ENCODE measurements around the gene DLGAP3. TPM values are rescaled to one million over a fixed set of nuclear protein-coding genes. Genes with fewer than 3 reads are reported as not detected.

The DLGAP3 gene
- total and polyA plus RNA-seq, 2 of the 13 experiments (the other 11 are each of a cell fraction or from before 2014, with no cell fraction given), result 0.03 to 0.04 TPM

DNA sequence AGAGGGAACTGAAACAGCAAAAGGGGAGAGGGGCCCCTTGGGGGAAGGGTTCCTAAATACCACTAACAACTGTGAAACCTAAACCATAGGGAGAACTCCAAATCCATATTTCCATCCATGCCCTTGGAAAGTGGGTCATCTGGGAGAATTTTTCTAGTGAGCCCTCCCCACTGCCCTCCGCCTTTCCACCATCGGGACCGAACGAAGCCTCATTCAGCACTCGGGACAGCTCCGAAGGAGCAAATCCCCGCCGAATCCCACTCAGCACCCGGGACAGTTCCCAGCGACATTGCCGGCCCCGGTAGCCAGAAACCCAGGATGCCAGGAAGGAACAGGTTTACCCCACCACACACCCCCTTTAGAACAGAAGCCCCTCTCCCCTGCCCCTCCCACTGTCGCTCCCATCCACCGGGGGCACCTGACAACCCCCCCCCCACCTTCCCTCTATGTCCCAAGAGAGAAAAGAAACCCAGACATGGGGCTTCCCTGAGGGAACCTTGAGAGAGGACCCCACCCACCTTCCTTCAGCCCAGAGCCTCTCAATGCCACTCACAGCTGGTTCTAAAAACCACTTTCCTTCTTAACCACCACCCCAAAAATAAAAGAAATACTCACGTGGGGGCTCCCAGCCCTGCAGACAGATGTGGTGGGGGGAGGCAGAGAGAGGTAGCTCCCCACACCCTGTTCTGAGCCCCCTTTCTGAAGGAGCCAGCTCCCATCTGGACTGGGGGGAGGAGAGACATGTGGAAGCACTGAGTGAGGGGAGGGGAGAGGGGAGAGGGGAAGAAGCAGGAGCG lies 4.5 kb downstream of the DLGAP3 start (continued):
- TF ChIP-seq, protein P1, sequence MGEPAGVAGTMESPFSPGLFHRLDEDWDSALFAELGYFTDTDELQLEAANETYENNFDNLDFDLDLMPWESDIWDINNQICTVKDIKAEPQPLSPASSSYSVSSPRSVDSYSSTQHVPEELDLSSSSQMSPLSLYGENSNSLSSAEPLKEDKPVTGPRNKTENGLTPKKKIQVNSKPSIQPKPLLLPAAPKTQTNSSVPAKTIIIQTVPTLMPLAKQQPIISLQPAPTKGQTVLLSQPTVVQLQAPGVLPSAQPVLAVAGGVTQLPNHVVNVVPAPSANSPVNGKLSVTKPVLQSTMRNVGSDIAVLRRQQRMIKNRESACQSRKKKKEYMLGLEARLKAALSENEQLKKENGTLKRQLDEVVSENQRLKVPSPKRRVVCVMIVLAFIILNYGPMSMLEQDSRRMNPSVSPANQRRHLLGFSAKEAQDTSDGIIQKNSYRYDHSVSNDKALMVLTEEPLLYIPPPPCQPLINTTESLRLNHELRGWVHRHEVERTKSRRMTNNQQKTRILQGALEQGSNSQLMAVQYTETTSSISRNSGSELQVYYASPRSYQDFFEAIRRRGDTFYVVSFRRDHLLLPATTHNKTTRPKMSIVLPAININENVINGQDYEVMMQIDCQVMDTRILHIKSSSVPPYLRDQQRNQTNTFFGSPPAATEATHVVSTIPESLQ (CRISPR knock-in tag; conservative IDR thresholded peaks at IDR 0.05), result peak; percentile 99
- TF ChIP-seq ZFP37 (CRISPR knock-in tag; IDR thresholded peaks at IDR 0.05; ENCODE audit: borderline replicate concordance), result peak; percentile 100
- no peak for TF ChIP-seq MBNL3 (CRISPR knock-in tag; conservative IDR thresholded peaks at IDR 0.05)
- no peak for TF ChIP-seq ZNF550 (CRISPR knock-in tag; IDR thresholded peaks at IDR 0.05; ENCODE audit: borderline replicate concordance)
- peak; percentile 83; the same call in 1 of the 2 replicates for TF ChIP-seq SIX1 (CRISPR knock-in tag; IDR thresholded peaks at IDR 0.05; ENCODE audit: borderline replicate concordance)
- peak; percentile 100 for TF ChIP-seq WIZ (CRISPR knock-in tag; IDR thresholded peaks at IDR 0.05)
- TF ChIP-seq ZNF547 (CRISPR knock-in tag; IDR thresholded peaks at IDR 0.05), result peak; percentile 97
- peak; percentile 92 for TF ChIP-seq TBX2 (CRISPR knock-in tag; IDR thresholded peaks at IDR 0.05; ENCODE audit: borderline replicate concordance)
- peak; percentile 99 for TF ChIP-seq ZNF766 (CRISPR knock-in tag; IDR thresholded peaks at IDR 0.05; ENCODE audit: borderline replicate concordance)
- TF ChIP-seq MBD4 (IDR thresholded peaks at IDR 0.05; ENCODE audit: borderline replicate concordance, low read length), result no peak
- no peak for TF ChIP-seq TBX3 (IDR thresholded peaks at IDR 0.05; ENCODE audit: borderline replicate concordance)
- TF ChIP-seq FOXA3 (CRISPR knock-in tag; IDR thresholded peaks at IDR 0.05), result peak; percentile 71
- TF ChIP-seq MAFG (CRISPR knock-in tag; IDR thresholded peaks at IDR 0.05), result no peak
- TF ChIP-seq, protein P2, sequence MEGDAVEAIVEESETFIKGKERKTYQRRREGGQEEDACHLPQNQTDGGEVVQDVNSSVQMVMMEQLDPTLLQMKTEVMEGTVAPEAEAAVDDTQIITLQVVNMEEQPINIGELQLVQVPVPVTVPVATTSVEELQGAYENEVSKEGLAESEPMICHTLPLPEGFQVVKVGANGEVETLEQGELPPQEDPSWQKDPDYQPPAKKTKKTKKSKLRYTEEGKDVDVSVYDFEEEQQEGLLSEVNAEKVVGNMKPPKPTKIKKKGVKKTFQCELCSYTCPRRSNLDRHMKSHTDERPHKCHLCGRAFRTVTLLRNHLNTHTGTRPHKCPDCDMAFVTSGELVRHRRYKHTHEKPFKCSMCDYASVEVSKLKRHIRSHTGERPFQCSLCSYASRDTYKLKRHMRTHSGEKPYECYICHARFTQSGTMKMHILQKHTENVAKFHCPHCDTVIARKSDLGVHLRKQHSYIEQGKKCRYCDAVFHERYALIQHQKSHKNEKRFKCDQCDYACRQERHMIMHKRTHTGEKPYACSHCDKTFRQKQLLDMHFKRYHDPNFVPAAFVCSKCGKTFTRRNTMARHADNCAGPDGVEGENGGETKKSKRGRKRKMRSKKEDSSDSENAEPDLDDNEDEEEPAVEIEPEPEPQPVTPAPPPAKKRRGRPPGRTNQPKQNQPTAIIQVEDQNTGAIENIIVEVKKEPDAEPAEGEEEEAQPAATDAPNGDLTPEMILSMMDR (CRISPR knock-in tag; IDR thresholded peaks at IDR 0.05), result no peak
- TF ChIP-seq IRF2 (CRISPR knock-in tag; IDR thresholded peaks at IDR 0.05), result peak; percentile 92
- TF ChIP-seq ZNF251 (CRISPR knock-in tag; IDR thresholded peaks at IDR 0.05), result peak; percentile 85; the same call in 1 of the 2 replicates
- TF ChIP-seq BRCA1 (CRISPR knock-in tag; IDR thresholded peaks at IDR 0.05), result peak; percentile 100
- TF ChIP-seq SRY (CRISPR knock-in tag; IDR thresholded peaks at IDR 0.05), result peak; percentile 100
- no peak for TF ChIP-seq MAFK (conservative IDR thresholded peaks at IDR 0.05 in 1 of 2, IDR thresholded peaks at IDR 0.05 in 1 of 2; ENCODE audit: low read length in 2 of 2)
- no peak for TF ChIP-seq RFX5 (IDR thresholded peaks at IDR 0.05; ENCODE audit: low read depth, low read length)
- TF ChIP-seq, protein P3, sequence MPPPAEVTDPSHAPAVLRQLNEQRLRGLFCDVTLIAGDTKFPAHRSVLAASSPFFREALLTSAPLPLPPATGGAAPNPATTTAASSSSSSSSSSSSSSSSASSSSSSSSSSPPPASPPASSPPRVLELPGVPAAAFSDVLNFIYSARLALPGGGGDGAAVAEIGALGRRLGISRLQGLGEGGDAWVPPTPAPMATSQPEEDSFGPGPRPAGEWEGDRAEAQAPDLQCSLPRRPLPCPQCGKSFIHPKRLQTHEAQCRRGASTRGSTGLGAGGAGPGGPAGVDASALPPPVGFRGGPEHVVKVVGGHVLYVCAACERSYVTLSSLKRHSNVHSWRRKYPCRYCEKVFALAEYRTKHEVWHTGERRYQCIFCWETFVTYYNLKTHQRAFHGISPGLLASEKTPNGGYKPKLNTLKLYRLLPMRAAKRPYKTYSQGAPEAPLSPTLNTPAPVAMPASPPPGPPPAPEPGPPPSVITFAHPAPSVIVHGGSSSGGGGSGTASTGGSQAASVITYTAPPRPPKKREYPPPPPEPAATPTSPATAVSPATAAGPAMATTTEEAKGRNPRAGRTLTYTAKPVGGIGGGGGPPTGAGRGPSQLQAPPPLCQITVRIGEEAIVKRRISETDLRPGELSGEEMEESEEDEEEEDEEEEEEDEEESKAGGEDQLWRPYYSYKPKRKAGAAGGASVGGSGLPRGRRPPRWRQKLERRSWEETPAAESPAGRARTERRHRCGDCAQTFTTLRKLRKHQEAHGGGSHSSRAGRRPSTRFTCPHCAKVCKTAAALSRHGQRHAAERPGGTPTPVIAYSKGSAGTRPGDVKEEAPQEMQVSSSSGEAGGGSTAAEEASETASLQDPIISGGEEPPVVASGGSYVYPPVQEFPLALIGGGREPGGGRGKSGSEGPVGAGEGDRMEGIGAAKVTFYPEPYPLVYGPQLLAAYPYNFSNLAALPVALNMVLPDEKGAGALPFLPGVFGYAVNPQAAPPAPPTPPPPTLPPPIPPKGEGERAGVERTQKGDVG (CRISPR knock-in tag; IDR thresholded peaks at IDR 0.05; ENCODE audit: borderline replicate concordance), result peak; percentile 89; the same call in 1 of the 2 replicates
- TF ChIP-seq ZNF30 (CRISPR knock-in tag; IDR thresholded peaks at IDR 0.05), result peak; percentile 98
- TF ChIP-seq ZNF879 (CRISPR knock-in tag; IDR thresholded peaks at IDR 0.05), result peak; percentile 99

Measured in HepG2 (cell line).